H9 (cell line): Measurements from ENCODE around the gene STX8. TPM values are rescaled to one million over a fixed set of nuclear protein-coding genes. Genes with fewer than 3 reads are reported as not detected.

Experiments
- DNase-seq: peaks from one replicate; pipeline ENCODE4 v3.0.0-alpha.2; 2017
- H2AFZ ChIP-seq: one replicate; pipeline ENCODE4 v1.6.1; 2013; ENCODE audit warnings: mild to moderate bottlenecking, low read length, control low read depth, moderate library complexity
- H2AK5ac ChIP-seq: 2 replicates; pipeline ENCODE4 v1.6.1; 2013; ENCODE audit warnings: low read length, control low read depth, mixed read lengths; ENCODE audit not compliant: insufficient read length
- H2BK120ac ChIP-seq: one replicate; pipeline ENCODE4 v1.6.1; 2013; ENCODE audit warnings: low read depth, mild to moderate bottlenecking, low read length, control low read depth, inconsistent platforms; ENCODE audit not compliant: poor library complexity, severe bottlenecking
- H2BK12ac ChIP-seq: 2 replicates; pipeline ENCODE4 v1.6.1; 2013; ENCODE audit warnings: low read length, control low read depth, mixed read lengths, low read depth; ENCODE audit not compliant: insufficient read length
- H2BK15ac ChIP-seq: 2 replicates; pipeline ENCODE4 v1.6.1; 2013; ENCODE audit warnings: low read depth, low read length, control low read depth
- H2BK20ac ChIP-seq: one replicate; pipeline ENCODE4 v1.6.1; 2013; ENCODE audit warnings: low read depth, mild to moderate bottlenecking, low read length, control low read depth, inconsistent platforms; ENCODE audit not compliant: poor library complexity, severe bottlenecking
- H2BK5ac ChIP-seq: 2 replicates; pipeline ENCODE4 v1.6.1; 2013; ENCODE audit warnings: low read length, control low read depth, mixed read lengths; ENCODE audit not compliant: insufficient read length
- H3K14ac ChIP-seq: 2 replicates; pipeline ENCODE4 v1.6.1; 2013; ENCODE audit warnings: low read length, control low read depth; ENCODE audit not compliant: insufficient read depth
- H3K18ac ChIP-seq: 2 replicates; pipeline ENCODE4 v1.6.1; 2013; ENCODE audit warnings: low read depth, mild to moderate bottlenecking, mixed read lengths, low read length, control low read depth; ENCODE audit not compliant: insufficient read length
- H3K23ac ChIP-seq: 2 replicates; pipeline ENCODE4 v1.6.1; 2013; ENCODE audit warnings: low read length, control low read depth, mixed read lengths, low read depth; ENCODE audit not compliant: insufficient read length
- H3K23me2 ChIP-seq: 2 replicates; pipeline ENCODE4 v1.6.1; 2013; ENCODE audit warnings: low read depth, mild to moderate bottlenecking, mixed read lengths, low read length, control low read depth; ENCODE audit not compliant: insufficient read length, poor library complexity, severe bottlenecking
- H3K27ac ChIP-seq: 2 replicates; pipeline ENCODE4 v1.5.1; 2013; ENCODE audit warnings: low read length, control low read depth, mixed read lengths, low read depth; ENCODE audit not compliant: insufficient read length
- H3K27me3 ChIP-seq: 2 replicates; pipeline ENCODE4 v1.6.1; 2013; ENCODE audit warnings: low read length, control low read depth, inconsistent platforms; ENCODE audit not compliant: insufficient read depth
- H3K4ac ChIP-seq: 2 replicates; pipeline ENCODE4 v1.6.1; 2013; ENCODE audit warnings: low read depth, mild to moderate bottlenecking, control low read depth, inconsistent platforms, low read length, moderate library complexity
- H3K4me1 ChIP-seq: 2 replicates; pipeline ENCODE4 v1.6.1; 2013; ENCODE audit warnings: low read length, control low read depth, inconsistent platforms; ENCODE audit not compliant: insufficient read depth
- H3K4me2 ChIP-seq: 2 replicates; pipeline ENCODE4 v1.6.1; 2013; ENCODE audit warnings: low read length, control low read depth, mixed read lengths; ENCODE audit not compliant: insufficient read length, insufficient read depth
- H3K56ac ChIP-seq: 2 replicates; pipeline ENCODE4 v1.6.1; 2013; ENCODE audit warnings: low read depth, mild to moderate bottlenecking, mixed read lengths, low read length, control low read depth; ENCODE audit not compliant: insufficient read length
- H3K79me1 ChIP-seq: 2 replicates; pipeline ENCODE4 v1.6.1; 2013; ENCODE audit warnings: low read depth, mild to moderate bottlenecking, moderate library complexity, low read length, control low read depth, inconsistent platforms; ENCODE audit not compliant: insufficient read depth, poor library complexity, severe bottlenecking
- H3K79me2 ChIP-seq: 2 replicates; pipeline ENCODE4 v1.6.1; 2013; ENCODE audit warnings: low read length, control low read depth, inconsistent platforms; ENCODE audit not compliant: insufficient read depth
- H3K9ac ChIP-seq: 2 replicates; pipeline ENCODE4 v1.6.1; 2013; ENCODE audit warnings: low read length, control low read depth, mixed read lengths; ENCODE audit not compliant: insufficient read length; ENCODE audit errors: extremely low read depth
- H3K9me3 ChIP-seq: one replicate; pipeline ENCODE4 v1.6.1; 2013; ENCODE audit warnings: low read depth, low read length, inconsistent platforms; ENCODE audit not compliant: control insufficient read depth
- H3T11ph ChIP-seq: one replicate; pipeline ENCODE4 v1.6.1; 2013; ENCODE audit warnings: mild to moderate bottlenecking, low read length, control low read depth, inconsistent platforms
- H4K20me1 ChIP-seq: one replicate; pipeline ENCODE4 v1.6.1; 2013; ENCODE audit not compliant: control insufficient read depth, insufficient read length, insufficient read depth
- H4K5ac ChIP-seq: 2 replicates; pipeline ENCODE4 v1.6.1; 2013; ENCODE audit warnings: low read depth, mild to moderate bottlenecking, mixed read lengths, low read length, control low read depth; ENCODE audit not compliant: insufficient read length
- H4K8ac ChIP-seq: replicated peaks from 2 replicates; pipeline ENCODE4 v1.6.1; 2013; ENCODE audit warnings: low read length, control low read depth, mixed read lengths, low read depth; ENCODE audit not compliant: insufficient read length
- H4K91ac ChIP-seq: 2 replicates; pipeline ENCODE4 v1.6.1; 2013; ENCODE audit warnings: low read depth, mild to moderate bottlenecking, moderate library complexity, mixed read lengths, low read length, control low read depth; ENCODE audit not compliant: insufficient read length
- H3K27ac Mint-ChIP-seq, 3 experiments: 2 replicates in 2 of 3; 3 replicates in 1 of 3; pipeline ENCODE4 v1.8.0; 2020 to 2021; ENCODE audit warnings: mixed read lengths in 3 of 3, mild to moderate bottlenecking in 1 of 3, moderate library complexity in 1 of 3
- H3K27me3 Mint-ChIP-seq: 2 replicates; pipeline ENCODE4 v1.8.0; 2021; ENCODE audit warnings: low read depth, mild to moderate bottlenecking, moderate library complexity, mixed read lengths
- H3K36me3 Mint-ChIP-seq, 3 experiments: 2 replicates in 2 of 3; 3 replicates in 1 of 3; pipeline ENCODE4 v1.8.0; 2020 to 2021; ENCODE audit warnings: low read depth in 3 of 3, mixed read lengths in 3 of 3; ENCODE audit not compliant: insufficient read depth in 1 of 3
- H3K4me1 Mint-ChIP-seq, 2 experiments: 2 replicates each; pipeline ENCODE4 v1.8.0; 2020; ENCODE audit warnings: mixed read lengths in 2 of 2
- H3K4me3 Mint-ChIP-seq, 2 experiments: 2 replicates in 1 of 2; 3 replicates in 1 of 2; pipeline ENCODE4 v1.8.0; 2020 to 2021; ENCODE audit warnings: mild to moderate bottlenecking in 2 of 2, mixed read lengths in 2 of 2, moderate library complexity in 1 of 2
- H3K9me3 Mint-ChIP-seq, 2 experiments: 2 replicates in 1 of 2; 3 replicates in 1 of 2; pipeline ENCODE4 v1.8.0; 2020; ENCODE audit warnings: mild to moderate bottlenecking in 2 of 2, mixed read lengths in 2 of 2, moderate library complexity in 1 of 2
- CTCF ChIP-seq: fragments of 200-600 bp; sonication (generic); conservative IDR thresholded peaks from 3 replicates; pipeline ENCODE4 v1.8.0; 2021; ENCODE audit warnings: antibody characterized with exemption, mild to moderate bottlenecking
- WGBS: extraction: QIAGEN DNeasy Blood & Tissue Kit; methylation state at CpG from one replicate; pipeline ENCODE4 v1.1.7; 2013; ENCODE audit warnings: missing lambda C conversion rate, low lambda C conversion rate, mixed read lengths; ENCODE audit not compliant: insufficient read length; ENCODE audit errors: extremely low coverage; 5-methylcytosine and 5-hydroxymethylcytosine counted together
- total RNA-seq: library from RNA; stranded (reverse); gene quantifications from 2 replicates; pipeline ENCODE4 v1.2.1, GENCODE V29; 2021

STX8 gene
- total RNA-seq, 1 experiment from 2014 or later: 55.1 TPM

GRCh38 chr17:9329251-9329921 lies 246.2 kb downstream of the STX8 start:
- TF ChIP-seq CTCF: no peak

More at GRCh38 chr17:9329251-9329921, 246.2 kb downstream of the STX8 start:
- no peak overlapping the region for H2BK12ac ChIP-seq
- H2AK5ac ChIP-seq: no peak overlapping the region
- H3K4me1 Mint-ChIP-seq: peaks cover 31 to 34% of the 10 kb centered on the region in 2 experiments
- H3K79me2 ChIP-seq: no peaks in the 10 kb centered on the region
- no peaks in the 10 kb centered on the region for H3K79me1 ChIP-seq
- H3K9me3 ChIP-seq: no peaks in the 10 kb centered on the region
- peaks cover 0 to 9% (median under 1%) of the 10 kb centered on the region in 3 experiments; a peak in 4 of 7 replicates for H3K36me3 Mint-ChIP-seq
- no peak overlapping the region for H4K8ac ChIP-seq
- H3T11ph ChIP-seq: no peak overlapping the region
- WGBS: no CpG with 5 or more reads among the region's 9 CpGs
- H3K27ac ChIP-seq: no peak overlapping the region
- H2BK5ac ChIP-seq: no peak overlapping the region
- H3K9ac ChIP-seq: no peak overlapping the region
- H3K23ac ChIP-seq: no peak overlapping the region
- no peak overlapping the region for H4K91ac ChIP-seq
- no peak overlapping the region for H4K5ac ChIP-seq
- H3K4ac ChIP-seq: no peak overlapping the region
- no peak overlapping the region for H2BK20ac ChIP-seq
- no peak overlapping the region for H2BK15ac ChIP-seq
- H3K27me3 ChIP-seq: no peaks in the 10 kb centered on the region
- H3K4me2 ChIP-seq: no peak overlapping the region
- no peak overlapping the region for H2AFZ ChIP-seq
- H2BK120ac ChIP-seq: no peak overlapping the region
- no peaks in the 10 kb centered on the region for H4K20me1 ChIP-seq
- H3K9me3 Mint-ChIP-seq: peaks cover 4 to 8% of the 10 kb centered on the region in 2 experiments
- no peak overlapping the region for H3K14ac ChIP-seq
- no peak overlapping the region for H3K56ac ChIP-seq
- peak overlapping the region in 2 of 3 experiments; percentile 47 to 61; a peak in 2 of 7 replicates for H3K27ac Mint-ChIP-seq
- H3K27me3 Mint-ChIP-seq: peaks cover 19% of the 10 kb centered on the region
- H3K23me2 ChIP-seq: no peaks in the 10 kb centered on the region
- no peak overlapping the region for H3K18ac ChIP-seq
- peak overlapping the region in 1 of 2 experiments; percentile 47; a peak in 3 of 5 replicates for H3K4me3 Mint-ChIP-seq
- H3K4me1 ChIP-seq: peaks cover 14% of the 10 kb centered on the region; the same call in 1 of the 2 replicates
- DNase-seq: no peak
